Measurements from ENCODE around the gene GRIK4. TPM values are rescaled to one million over a fixed set of nuclear protein-coding genes. Genes with fewer than 3 reads are reported as not detected.

GRIK4 gene
- total and polyA plus RNA-seq, 2 donors (not counting 3 experiments of a cell fraction or from before 2014, with no cell fraction given), result 0.81 to 1.6 TPM

DNA sequence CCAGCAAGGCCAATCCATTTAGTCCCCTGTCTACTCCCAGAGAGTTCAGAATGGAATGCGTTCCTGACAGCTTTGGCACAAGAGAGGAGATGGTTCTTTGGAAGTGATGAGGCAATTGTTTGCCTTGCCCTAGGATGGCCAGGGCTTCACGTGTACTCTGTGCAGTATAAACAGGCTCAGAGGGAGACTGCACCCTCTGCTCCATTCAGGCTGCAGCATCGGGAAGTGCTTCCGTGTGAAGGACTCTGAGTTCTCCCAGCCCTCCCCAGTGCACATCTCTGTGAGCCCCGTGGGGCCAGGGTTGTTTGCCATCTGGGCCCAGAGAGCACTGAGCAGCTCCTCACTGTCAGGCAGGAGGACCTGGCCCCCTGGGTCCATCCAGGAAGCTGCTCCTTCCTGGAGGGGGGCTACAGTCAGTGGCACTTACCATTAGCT lies 297.1 kb downstream of the GRIK4 start:
- POLR2A ChIA-PET, result no interaction called here
- TF ChIP-seq FOS (IDR thresholded peaks at IDR 0.05; ENCODE audit: borderline replicate concordance, insufficient read depth, low read length), result no peak
- no peak for TF ChIP-seq GATA2 (IDR thresholded peaks at IDR 0.05; ENCODE audit: insufficient read depth, insufficient read length, low read depth, low read length)
- no peak for TF ChIP-seq EZH2 (IDR thresholded peaks at IDR 0.05; ENCODE audit: borderline replicate concordance, low read depth, low read length, severe bottlenecking)
- TF ChIP-seq JUN (IDR thresholded peaks at IDR 0.05; ENCODE audit: borderline replicate concordance, insufficient read depth, insufficient read length, low read depth), result no peak
- TF ChIP-seq, protein P1, sequence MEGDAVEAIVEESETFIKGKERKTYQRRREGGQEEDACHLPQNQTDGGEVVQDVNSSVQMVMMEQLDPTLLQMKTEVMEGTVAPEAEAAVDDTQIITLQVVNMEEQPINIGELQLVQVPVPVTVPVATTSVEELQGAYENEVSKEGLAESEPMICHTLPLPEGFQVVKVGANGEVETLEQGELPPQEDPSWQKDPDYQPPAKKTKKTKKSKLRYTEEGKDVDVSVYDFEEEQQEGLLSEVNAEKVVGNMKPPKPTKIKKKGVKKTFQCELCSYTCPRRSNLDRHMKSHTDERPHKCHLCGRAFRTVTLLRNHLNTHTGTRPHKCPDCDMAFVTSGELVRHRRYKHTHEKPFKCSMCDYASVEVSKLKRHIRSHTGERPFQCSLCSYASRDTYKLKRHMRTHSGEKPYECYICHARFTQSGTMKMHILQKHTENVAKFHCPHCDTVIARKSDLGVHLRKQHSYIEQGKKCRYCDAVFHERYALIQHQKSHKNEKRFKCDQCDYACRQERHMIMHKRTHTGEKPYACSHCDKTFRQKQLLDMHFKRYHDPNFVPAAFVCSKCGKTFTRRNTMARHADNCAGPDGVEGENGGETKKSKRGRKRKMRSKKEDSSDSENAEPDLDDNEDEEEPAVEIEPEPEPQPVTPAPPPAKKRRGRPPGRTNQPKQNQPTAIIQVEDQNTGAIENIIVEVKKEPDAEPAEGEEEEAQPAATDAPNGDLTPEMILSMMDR (IDR thresholded peaks at IDR 0.05; ENCODE audit: extremely low read depth in 1 of 2, insufficient read depth in 1 of 2, low read depth in 1 of 2, low read length in 2 of 2), result no peak
- no peak for TF ChIP-seq POLR2A (IDR thresholded peaks at IDR 0.05; ENCODE audit: low read depth, low read length)
- no peak for TF ChIP-seq MAX (IDR thresholded peaks at IDR 0.05; ENCODE audit: insufficient read depth, insufficient read length)
- TF ChIP-seq MYC (IDR thresholded peaks at IDR 0.05; ENCODE audit: low read depth, low read length), result no peak
- TF ChIP-seq POLR2AphosphoS5 (IDR thresholded peaks at IDR 0.05; ENCODE audit: insufficient read depth, low read depth, low read length), result no peak
- Histone ChIP-seq H3K9me3 (replicated peaks; ENCODE audit: control insufficient read depth, insufficient read depth, low read length) (no peaks in the 10 kb centered on the region), H3K4me2 (ENCODE audit: insufficient read depth, low read length) (no peak overlapping the region), H2AFZ (ENCODE audit: low read depth, low read length) (no peak overlapping the region), H3K27ac (ENCODE audit: insufficient read depth, low read depth, low read length) (no peak overlapping the region), H3K9ac (replicated peaks; ENCODE audit: extremely low read depth, insufficient read depth, low read length) (no peak overlapping the region), H3K79me2 (ENCODE audit: control insufficient read depth, insufficient read depth, low read length) (no peaks in the 10 kb centered on the region), H3K9me1 (replicated peaks; ENCODE audit: control insufficient read depth, extremely low read depth, insufficient read depth, low read length) (no peaks in the 10 kb centered on the region), H4K20me1 (replicated peaks; ENCODE audit: control insufficient read depth, extremely low read depth, insufficient read depth, low read length) (no peaks in the 10 kb centered on the region), H3K4me1 (ENCODE audit: control insufficient read depth, extremely low read depth, insufficient read depth, low read length) (peaks cover 8% of the 10 kb centered on the region), H3K4me3 (replicated peaks in 1 of 3; ENCODE audit: insufficient read depth in 1 of 3, low read depth in 1 of 3, low read length in 3 of 3) (no peak overlapping the region), H3K36me3 (ENCODE audit: control insufficient read depth in 2 of 2, extremely low read depth in 1 of 2, insufficient read depth in 2 of 2, low read length in 2 of 2) (no peaks in the 10 kb centered on the region), H3K27me3 (ENCODE audit: control insufficient read depth in 2 of 2, insufficient read depth in 2 of 2, low read length in 2 of 2) (no peaks in the 10 kb centered on the region)
- intact Hi-C loops (cut with micrococcal nuclease), result loop anchor here (10.0 kb wide), 1 partner anchor 146 kb away; no protein-coding TSS in a partner anchor
- BruUV-seq (replicated peaks), result no TSS peak
- no peak for FAIRE-seq
- CTCF ChIA-PET, result interaction anchor here (2.1 kb wide), 1 partner anchor 94 kb away, joined by 8 read pairs; no protein-coding TSS in a partner anchor
- dilution Hi-C loops (cut with MboI; ENCODE audit: extremely low pct_ligation_motif_present, low sequenced_read_pairs), result no loop called here
- DNase-seq (ENCODE audit: low read depth, low spot score), result no peak
